Fibroblast of skin of left quadriceps (primary cell): ENCODE measurements around the gene SYNGR2.

Experiments used
- DNase-seq, 2 experiments: peaks; one replicate each; pipeline ENCODE4 v3.0.0-alpha.2; 2013; ENCODE audit warnings: low read depth in 2 of 2

The SYNGR2 gene

GRCh38 chr17:78142119-78142861 is 26.1 kb upstream of the SYNGR2 start:
- DNase-seq = no peak

- no peak for DNase-seq
Observed at GRCh38 chr17:78143214-78144146, 24.9 kb upstream of the SYNGR2 start.

GRCh38 chr17:78144147-78144719 is 24.1 kb upstream of the SYNGR2 start:
- peak; percentile 35 to 39 for DNase-seq

- DNase-seq = no peak
Observed at GRCh38 chr17:78144736-78145641, 23.4 kb upstream of the SYNGR2 start.

- no peak for DNase-seq
Observed at GRCh38 chr17:78146471-78146869, 21.9 kb upstream of the SYNGR2 start.

GRCh38 chr17:78146881-78147280 is 21.5 kb upstream of the SYNGR2 start:
- DNase-seq = no peak

- no peak for DNase-seq
Observed at GRCh38 chr17:78147315-78147998, 20.9 kb upstream of the SYNGR2 start.

GRCh38 chr17:78148286-78149016 is 19.9 kb upstream of the SYNGR2 start:
- no peak for DNase-seq

GRCh38 chr17:78151514-78152008 is 16.8 kb upstream of the SYNGR2 start:
- peak; percentile 29 to 32 for DNase-seq

- no peak for DNase-seq
Observed at GRCh38 chr17:78154903-78155811, 13.2 kb upstream of the SYNGR2 start.

GRCh38 chr17:78159575-78160158 is 8.7 kb upstream of the SYNGR2 start:
- DNase-seq = peak; percentile 75 to 76

- no peak for DNase-seq
Observed at GRCh38 chr17:78163881-78164747, 4.3 kb upstream of the SYNGR2 start.

- DNase-seq = no peak
Observed at GRCh38 chr17:78164748-78165607, 3.4 kb upstream of the SYNGR2 start.

GRCh38 chr17:78166416-78166815 is 2.0 kb upstream of the SYNGR2 start:
- no peak for DNase-seq

GRCh38 chr17:78168903-78169793 is 767 bp downstream of the SYNGR2 start:
- DNase-seq = no peak
